HG03521 (cell line): ENCODE data around the gene RPLP1.

Experiments used
- ATAC-seq: cut with Tn5 transposase; IDR thresholded peaks from one replicate; pipeline ENCODE4 v1.9.1; 2021; ENCODE audit warnings: mild to moderate bottlenecking, moderate library complexity; ENCODE audit not compliant: unreplicated experiment

The RPLP1 gene

DNA sequence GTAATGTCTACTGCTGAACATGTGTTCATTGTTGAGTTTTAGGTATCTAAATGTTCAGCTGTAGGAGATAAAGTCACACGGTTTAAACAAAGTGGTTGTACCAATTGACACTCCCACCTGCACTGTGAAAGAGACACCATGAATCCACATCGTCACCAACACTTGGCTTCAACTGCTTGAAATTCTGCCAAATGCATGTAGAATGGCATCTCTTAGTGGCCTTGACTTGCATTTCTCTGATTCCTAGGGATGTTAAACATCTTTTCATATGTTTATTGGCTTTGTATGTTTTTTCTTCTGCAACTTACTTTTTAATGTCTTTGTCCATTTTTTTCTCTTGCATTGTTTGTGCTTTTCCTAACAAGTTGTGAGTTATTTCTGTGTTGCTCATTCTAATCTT lies 43.4 kb downstream of the RPLP1 start:
- no peak for ATAC-seq

DNA sequence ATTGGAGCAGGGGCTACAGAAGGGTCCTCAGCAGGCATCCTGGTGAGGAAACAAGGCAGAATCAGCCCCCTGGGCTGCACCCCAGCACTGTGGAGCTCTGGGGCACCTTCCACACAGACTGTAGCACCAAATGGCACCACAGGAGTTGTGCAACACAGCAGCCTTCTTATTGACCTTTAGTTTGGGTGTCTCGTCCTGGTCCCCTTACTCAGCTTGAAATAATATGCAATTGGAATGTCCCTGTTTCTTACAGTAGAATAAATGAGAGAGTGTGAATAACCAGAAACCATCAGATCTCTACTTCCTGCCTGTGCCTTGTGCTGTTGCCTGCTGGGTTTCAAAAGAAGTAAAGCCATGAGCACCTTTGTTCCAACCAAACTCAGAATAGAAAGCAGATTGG lies 44.5 kb downstream of the RPLP1 start:
- ATAC-seq, result no peak

DNA sequence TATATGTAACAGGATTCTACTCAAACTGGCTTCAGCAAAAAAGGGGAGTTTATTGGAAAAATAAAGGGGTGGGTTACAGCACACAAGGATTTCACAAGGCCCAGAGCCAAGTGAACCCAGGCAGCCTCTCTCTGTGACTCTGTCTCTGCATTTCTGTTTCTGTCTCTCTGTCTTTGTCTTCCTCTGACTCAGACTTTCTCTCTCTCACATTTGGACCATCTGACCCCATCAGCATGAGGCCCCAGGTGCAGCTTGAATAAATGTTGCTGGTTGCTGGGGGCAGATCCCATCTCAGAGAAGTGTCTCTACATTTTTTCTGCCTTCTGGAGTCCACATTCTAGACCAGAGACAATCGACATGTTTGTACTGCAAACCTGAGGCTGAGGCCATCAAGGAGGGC lies 45.0 kb downstream of the RPLP1 start:
- no peak for ATAC-seq

DNA sequence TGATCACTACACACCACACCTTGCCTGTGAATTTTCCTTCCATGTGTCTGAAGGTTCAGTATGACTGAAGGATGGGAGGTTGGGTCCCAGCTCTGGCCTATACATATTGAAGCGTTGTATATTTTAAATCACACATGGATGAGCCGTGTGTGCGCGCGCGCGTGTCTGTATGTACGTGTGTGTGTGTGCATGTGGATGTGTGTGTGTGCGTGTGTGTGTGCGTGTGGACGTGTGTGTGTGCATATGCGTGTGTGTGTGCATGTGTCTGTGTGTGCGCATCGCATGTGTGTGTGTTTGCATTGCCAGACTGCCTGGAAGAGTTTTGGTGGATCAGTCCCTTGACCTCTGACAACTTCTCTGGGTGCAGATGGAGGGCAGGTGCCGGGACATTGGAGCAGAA lies 45.7 kb downstream of the RPLP1 start:
- ATAC-seq, result no peak

DNA sequence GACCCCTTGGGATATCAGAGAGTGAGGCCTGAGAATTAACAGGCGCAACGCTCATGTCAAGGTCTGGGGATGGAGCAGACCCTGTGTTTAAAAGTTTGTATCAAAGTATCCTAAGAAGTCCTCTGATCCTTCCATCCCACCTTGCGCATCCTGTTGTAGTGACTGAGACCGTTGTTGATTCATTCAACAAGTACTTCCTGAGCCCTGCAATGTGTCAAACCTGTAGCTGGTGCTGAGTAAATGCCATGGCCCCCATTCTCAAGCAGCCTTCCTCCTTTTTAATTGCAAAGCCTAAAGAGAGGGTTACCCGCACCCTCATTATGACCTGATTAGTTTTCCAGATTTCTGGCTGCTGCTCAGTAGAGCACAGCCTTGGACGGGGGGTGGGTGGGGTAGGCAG lies 46.4 kb downstream of the RPLP1 start:
- no peak for ATAC-seq

DNA sequence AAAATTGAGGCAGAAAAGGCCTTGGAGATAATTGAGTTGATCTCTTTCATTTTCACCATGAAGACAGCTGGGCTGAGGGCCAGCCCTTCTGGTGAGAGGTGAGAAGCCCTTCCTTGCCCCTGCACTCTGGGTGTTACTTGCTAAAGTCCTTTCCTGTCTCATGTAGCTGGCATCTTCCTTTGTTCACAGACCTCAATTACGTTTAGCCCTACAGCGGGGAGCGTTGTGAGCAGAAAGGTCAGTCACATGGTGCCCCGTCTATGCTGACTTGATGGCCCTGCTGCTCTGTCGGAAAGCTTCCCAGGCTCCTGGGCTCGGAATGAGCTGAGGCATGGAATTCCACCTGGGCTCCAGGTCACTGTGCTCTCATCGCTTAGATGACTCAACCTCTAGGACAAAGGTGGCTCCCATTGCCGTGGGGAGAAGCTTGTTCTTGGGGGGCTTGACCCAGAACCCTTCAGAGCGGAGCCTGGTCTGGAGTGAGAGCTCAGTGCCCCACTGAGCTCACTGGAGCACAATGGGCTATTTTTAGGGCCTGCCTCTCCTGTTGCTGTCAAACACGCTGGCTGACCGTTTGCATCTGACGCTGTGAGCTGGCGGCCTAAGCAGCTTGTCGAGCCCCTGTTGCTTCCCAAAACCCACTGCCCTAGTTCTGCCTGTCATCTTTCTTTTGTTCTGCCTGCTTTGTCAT lies 47.0 kb downstream of the RPLP1 start:
- no peak for ATAC-seq

DNA sequence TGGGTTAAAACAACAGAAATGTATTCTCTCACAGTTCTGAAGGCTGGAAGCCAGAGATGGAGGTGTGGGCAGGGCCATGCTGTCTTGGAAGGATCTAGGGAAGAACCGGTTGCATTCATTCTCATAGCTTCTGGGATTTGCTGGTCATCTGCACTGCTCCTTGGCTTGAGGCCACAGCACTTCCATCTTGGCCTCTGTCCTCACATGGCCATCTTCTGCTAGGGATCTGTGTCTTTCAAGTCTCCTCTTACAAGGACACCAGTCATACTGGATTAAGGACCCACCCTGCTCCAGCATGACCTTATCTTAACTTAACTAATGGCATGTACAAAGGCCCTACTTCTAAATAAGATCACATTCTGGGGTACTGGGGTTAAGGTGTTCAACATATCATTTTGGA lies 47.7 kb downstream of the RPLP1 start:
- no peak for ATAC-seq

DNA sequence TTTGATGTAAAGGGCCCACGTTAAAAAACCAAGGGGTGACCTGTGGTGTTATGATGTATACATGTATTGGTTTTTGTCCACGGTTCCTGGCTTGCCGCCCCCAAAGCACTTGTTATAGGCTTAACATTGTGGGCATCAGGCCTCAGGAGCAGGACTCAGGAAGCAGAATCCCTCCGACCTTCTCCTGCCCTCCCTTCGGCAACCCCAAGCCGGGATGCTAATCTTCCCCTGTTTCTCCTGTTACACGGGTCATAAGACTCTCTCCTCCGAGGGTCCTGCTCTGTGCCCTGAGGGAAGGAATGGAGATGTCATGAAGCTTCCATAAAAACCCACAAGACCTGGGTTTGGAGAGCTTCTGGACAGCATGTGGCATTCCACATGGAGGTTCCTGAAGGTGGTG lies 48.8 kb downstream of the RPLP1 start:
- ATAC-seq, result no peak

DNA sequence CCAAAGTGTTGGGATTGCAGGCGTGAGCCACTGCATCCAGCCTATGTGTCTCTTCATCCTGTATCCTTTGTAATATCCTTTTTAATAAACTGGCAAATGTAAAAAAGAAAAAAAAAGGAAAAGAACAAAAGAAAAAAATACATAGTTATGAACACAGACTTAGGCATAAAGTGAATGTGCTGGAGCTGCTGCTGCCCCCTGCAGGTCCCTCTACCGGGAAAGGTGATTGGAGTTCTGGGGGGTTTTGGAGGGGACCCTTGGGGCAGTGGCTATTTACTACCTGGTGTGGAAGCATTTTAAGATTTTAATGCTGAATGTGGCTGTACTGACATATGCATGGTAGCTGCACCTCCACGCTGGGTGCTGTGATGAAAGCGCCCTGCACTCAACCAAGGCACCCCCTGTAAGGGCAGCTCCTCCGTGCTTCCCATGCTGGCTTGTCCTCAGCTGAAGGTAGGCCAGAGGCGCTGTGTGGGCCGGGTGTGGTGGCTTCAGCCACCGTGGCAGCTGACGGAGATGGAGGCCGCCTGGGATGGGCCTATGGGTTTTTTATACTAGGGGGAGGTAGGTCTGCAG lies 49.9 kb downstream of the RPLP1 start:
- ATAC-seq, result no peak

DNA sequence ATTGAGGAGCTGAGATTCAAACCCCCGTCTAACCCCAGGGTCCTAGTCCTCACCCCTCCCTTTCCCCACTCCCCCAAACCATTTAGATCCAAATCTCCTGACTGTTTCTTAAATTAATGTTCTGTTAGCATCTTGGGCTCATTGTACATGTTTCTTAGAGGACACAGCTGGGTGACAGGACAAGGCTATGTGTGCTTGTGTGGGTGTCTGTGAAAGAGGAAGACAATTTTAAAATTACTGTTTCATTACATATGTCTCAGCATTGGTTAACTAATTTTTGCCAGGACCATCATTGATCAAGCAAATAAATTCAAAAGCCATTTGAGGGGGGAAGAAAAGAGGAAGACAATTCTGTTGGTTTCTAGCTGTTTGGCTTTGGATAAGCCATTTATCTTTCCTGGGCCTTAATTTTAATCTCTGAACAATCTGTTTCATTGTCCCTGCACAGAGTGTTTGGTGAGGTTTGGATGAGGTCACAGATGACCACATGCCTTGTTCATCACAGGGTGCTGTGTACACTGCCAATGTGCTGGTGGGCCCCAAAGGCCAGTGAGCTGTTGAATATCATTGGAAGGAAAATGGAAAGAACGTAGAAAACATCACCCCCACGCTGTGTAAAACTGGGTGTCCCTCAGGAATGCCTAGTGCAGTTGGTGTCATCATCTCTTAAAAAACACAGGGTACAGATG lies 51.9 kb downstream of the RPLP1 start:
- no peak for ATAC-seq
